Brain microvascular endothelial cell (primary cell): ENCODE results near the gene ABCA7.
A peak's percentile ranks its signal among the peaks of the same experiment; 100 is the strongest.

Source experiments
- DNase-seq: peaks from one replicate; pipeline ENCODE4 v3.0.0-alpha.2; 2020
- H3K27ac ChIP-seq: fragments of 250-450 bp; sonication (Bioruptor Pico); 2 replicates; pipeline ENCODE4 v1.5.1; 2020; ENCODE audit warnings: mild to moderate bottlenecking, moderate library complexity
- H3K27me3 ChIP-seq: fragments of 250-450 bp; sonication (Bioruptor Pico); replicated peaks from 2 replicates; pipeline ENCODE4 v1.5.1; 2020; ENCODE audit warnings: mild to moderate bottlenecking
- H3K36me3 ChIP-seq: fragments of 250-450 bp; sonication (Bioruptor Pico); replicated peaks from 2 replicates; pipeline ENCODE4 v1.5.1; 2020; ENCODE audit warnings: mild to moderate bottlenecking
- H3K4me3 ChIP-seq: 2 replicates; pipeline ENCODE4 v1.5.1; 2011; ENCODE audit warnings: low read depth, mild to moderate bottlenecking, control low read depth, low read length, moderate library complexity
- CTCF ChIP-seq: IDR thresholded peaks from 2 replicates; pipeline ENCODE4 v1.5.1; 2011; ENCODE audit warnings: low read depth, mild to moderate bottlenecking, moderate library complexity, low read length, control low read depth, inconsistent platforms; ENCODE audit errors: missing control alignments
- in situ Hi-C: cut with HindIII; loops from 2 replicates; pipeline ENCODE4 v1.10.0; 2017; ENCODE audit warnings: low sequenced_read_pairs, low pct_ligation_motif_present

Gene ABCA7

GRCh38 chr19:1006711-1007398 lies 33.1 kb upstream of the ABCA7 start:
- in situ Hi-C loops: no loop called here
- Histone ChIP-seq H3K4me3 (no peak overlapping the region), H3K27me3 (no peaks in the 10 kb centered on the region), H3K36me3 (peaks cover 22% of the 10 kb centered on the region), H3K27ac (no peak overlapping the region)
- peak; percentile 19 for TF ChIP-seq CTCF
- DNase-seq: no peak

GRCh38 chr19:1007399-1008251 lies 32.3 kb upstream of the ABCA7 start:
- H3K4me3 ChIP-seq: no peak overlapping the region
- no peak for DNase-seq
- in situ Hi-C loops: no loop called here
- no peaks in the 10 kb centered on the region for H3K27me3 ChIP-seq
- no peak overlapping the region for H3K27ac ChIP-seq
- peaks cover 29% of the 10 kb centered on the region for H3K36me3 ChIP-seq
- TF ChIP-seq CTCF: no peak

- H3K27ac ChIP-seq: no peak overlapping the region
- no peak for TF ChIP-seq CTCF
- DNase-seq: no peak
- in situ Hi-C loops: no loop called here
- peaks cover 32% of the 10 kb centered on the region for H3K36me3 ChIP-seq
- no peaks in the 10 kb centered on the region for H3K27me3 ChIP-seq
- no peak overlapping the region for H3K4me3 ChIP-seq
These were observed 31.5 kb upstream of the ABCA7 start for GRCh38 chr19:1008268-1009040.

- no peak overlapping the region for H3K27ac ChIP-seq
- in situ Hi-C loops: no loop called here
- no peaks in the 10 kb centered on the region for H3K27me3 ChIP-seq
- peaks cover 33% of the 10 kb centered on the region for H3K36me3 ChIP-seq
- no peak for TF ChIP-seq CTCF
- H3K4me3 ChIP-seq: no peak overlapping the region
- no peak for DNase-seq
These were observed 30.6 kb upstream of the ABCA7 start for GRCh38 chr19:1009041-1009980.

GRCh38 chr19:1009981-1010538 lies 29.8 kb upstream of the ABCA7 start:
- DNase-seq: no peak
- Histone ChIP-seq H3K27me3 (no peaks in the 10 kb centered on the region), H3K36me3 (peaks cover 33% of the 10 kb centered on the region), H3K27ac (no peak overlapping the region), H3K4me3 (no peak overlapping the region)
- TF ChIP-seq CTCF: no peak
- in situ Hi-C loops: no loop called here
